H1 (cell line): Measurements from ENCODE around the gene VPS13C. TPM values are rescaled to one million over a fixed set of nuclear protein-coding genes. Genes with fewer than 3 reads are reported as not detected.
A peak's percentile ranks its signal among the peaks of the same experiment; 100 is the strongest.

Experiments used
- CTCF ChIA-PET: fragments of 300-600 bp; sonication (Branson Sonifier 250); formaldehyde crosslinking; loops from one replicate; lab custom pipeline; 2021; ENCODE audit not compliant: partially characterized antibody; lab: Charles Lee
- POLR2A ChIA-PET: fragments of 300-600 bp; sonication (Branson Sonifier 250); formaldehyde crosslinking; loops from one replicate; lab custom pipeline; 2021; ENCODE audit warnings: inconsistent platforms; ENCODE audit not compliant: partially characterized antibody; lab: Charles Lee
- DNase-seq, 2 experiments: peaks; one replicate each; pipeline versions ENCODE4 v3.0.0 to v3.0.0-alpha.2; 2010 to 2022; ENCODE audit warnings: low spot score in 2 of 2, low read depth in 1 of 2, mixed read lengths in 1 of 2
- FAIRE-seq: peaks from 2 replicates; lab custom pipeline; 2011; peaks lifted over from hg19 to GRCh38; lab: Jason Lieb, UNC
- H2AFZ ChIP-seq: 2 replicates; pipeline ENCODE4 v1.8.1; 2012; ENCODE audit warnings: low read length, inconsistent platforms
- H2AK5ac ChIP-seq: 2 replicates; pipeline ENCODE4 v1.6.1; 2013; ENCODE audit warnings: low read depth, low read length
- H2BK120ac ChIP-seq: replicated peaks from 2 replicates; pipeline ENCODE3; 2013; ENCODE audit warnings: low read depth, low read length, inconsistent platforms
- H2BK12ac ChIP-seq: 2 replicates; pipeline ENCODE4 v1.6.1; 2013; ENCODE audit warnings: low read depth, low read length
- H2BK15ac ChIP-seq: 2 replicates; pipeline ENCODE4 v1.6.1; 2013; ENCODE audit warnings: low read length
- H2BK20ac ChIP-seq: 2 replicates; pipeline ENCODE4 v1.6.1; 2013; ENCODE audit warnings: low read length
- H2BK5ac ChIP-seq: 2 replicates; pipeline ENCODE4 v1.6.1; 2013; ENCODE audit warnings: low read depth, low read length
- H3K14ac ChIP-seq: 2 replicates; pipeline ENCODE4 v1.6.1; 2013; ENCODE audit warnings: inconsistent platforms; ENCODE audit not compliant: insufficient read length
- H3K18ac ChIP-seq: 2 replicates; pipeline ENCODE4 v1.6.1; 2013; ENCODE audit warnings: low read length; ENCODE audit errors: extremely low read depth
- H3K23ac ChIP-seq: 2 replicates; pipeline ENCODE4 v1.6.1; 2013; ENCODE audit warnings: inconsistent platforms; ENCODE audit not compliant: insufficient read length
- H3K23me2 ChIP-seq: 2 replicates; pipeline ENCODE4 v1.6.1; 2013; ENCODE audit warnings: low read depth, low read length
- H3K27ac ChIP-seq: 2 replicates; pipeline ENCODE4 v1.6.1; 2011; ENCODE audit warnings: low read depth, low read length, inconsistent platforms
- H3K27me3 ChIP-seq, 4 experiments: replicated peaks in 1 of 4; 1 replicate in 1 of 4; 2 replicates in 3 of 4; pipeline versions ENCODE4 v1.6.1 to v1.8.1; 2011 to 2013; ENCODE audit warnings: low read length in 3 of 4, mild to moderate bottlenecking in 3 of 4, inconsistent platforms in 2 of 4, mixed read lengths in 2 of 4, moderate library complexity in 1 of 4; ENCODE audit not compliant: control insufficient read depth in 3 of 4, insufficient read depth in 3 of 4; ENCODE audit errors: extremely low read depth in 1 of 4
- H3K36me3 ChIP-seq, 4 experiments: 2 replicates each; pipeline versions ENCODE4 v1.6.1 to v1.8.1; 2011 to 2013; ENCODE audit warnings: mild to moderate bottlenecking in 4 of 4, low read length in 3 of 4, moderate library complexity in 2 of 4, control low read depth in 1 of 4, inconsistent platforms in 1 of 4; ENCODE audit not compliant: insufficient read depth in 4 of 4, control insufficient read depth in 2 of 4
- H3K4ac ChIP-seq: replicated peaks from 2 replicates; pipeline ENCODE3; 2013; ENCODE audit warnings: low read length, low read depth, mixed read lengths, inconsistent platforms; ENCODE audit not compliant: insufficient read length
- H3K4me1 ChIP-seq, 4 experiments: replicated peaks in 1 of 4; 1 replicate in 1 of 4; 2 replicates in 3 of 4; pipeline versions ENCODE4 v1.6.1 to v1.8.1; 2011 to 2013; ENCODE audit warnings: low read length in 3 of 4, inconsistent platforms in 2 of 4, mixed read lengths in 1 of 4; ENCODE audit not compliant: insufficient read depth in 4 of 4, control insufficient read depth in 3 of 4
- H3K4me2 ChIP-seq, 2 experiments: 2 replicates each; pipeline versions ENCODE4 v1.6.1 to v1.8.1; 2011 to 2013; ENCODE audit warnings: low read depth in 2 of 2, low read length in 2 of 2, control low read depth in 1 of 2, inconsistent platforms in 1 of 2, mild to moderate bottlenecking in 1 of 2; ENCODE audit not compliant: insufficient read depth in 1 of 2
- H3K4me3 ChIP-seq, 4 experiments: fragments of 200-600, 300-600 bp in 1 of 4; sonication (generic), shearing (Covaris generic), sonication (Bioruptor Twin) in 1 of 4; 2 replicates each; pipeline versions ENCODE4 v1.5.1 to v1.8.1; 2011 to 2016; ENCODE audit warnings: low read length in 4 of 4, low read depth in 3 of 4, control low read depth in 2 of 4, inconsistent platforms in 2 of 4, mild to moderate bottlenecking in 2 of 4, mixed read lengths in 1 of 4, moderate library complexity in 1 of 4; ENCODE audit not compliant: insufficient read depth in 2 of 4; ENCODE audit errors: extremely low read depth in 1 of 4
- H3K56ac ChIP-seq: replicated peaks from 2 replicates; pipeline ENCODE3; 2013; ENCODE audit warnings: low read depth, mild to moderate bottlenecking, mixed read lengths, low read length, inconsistent platforms; ENCODE audit not compliant: insufficient read length
- H3K79me1 ChIP-seq: 2 replicates; pipeline ENCODE4 v1.6.1; 2013; ENCODE audit warnings: low read depth, low read length, control low read depth
- H3K79me2 ChIP-seq, 2 experiments: 2 replicates each; pipeline versions ENCODE4 v1.6.1 to v1.8.1; 2012 to 2013; ENCODE audit warnings: low read length in 2 of 2, mild to moderate bottlenecking in 2 of 2, inconsistent platforms in 1 of 2; ENCODE audit not compliant: insufficient read depth in 2 of 2, control insufficient read depth in 1 of 2
- H3K9ac ChIP-seq, 4 experiments: replicated peaks in 1 of 4; 1 replicate in 1 of 4; 2 replicates in 3 of 4; pipeline versions ENCODE4 v1.6.1 to v1.8.1; 2011 to 2013; ENCODE audit warnings: low read depth in 3 of 4, low read length in 3 of 4, control low read depth in 2 of 4, mild to moderate bottlenecking in 2 of 4, moderate library complexity in 2 of 4, inconsistent platforms in 1 of 4; ENCODE audit errors: extremely low read depth in 1 of 4
- H3K9me3 ChIP-seq, 2 experiments: 2 replicates each; pipeline versions ENCODE4 v1.6.1 to v1.8.1; 2012 to 2013; ENCODE audit warnings: mild to moderate bottlenecking in 2 of 2, moderate library complexity in 2 of 2, control low read depth in 1 of 2, inconsistent platforms in 1 of 2, low read depth in 1 of 2, low read length in 1 of 2, mixed read lengths in 1 of 2; ENCODE audit not compliant: insufficient read depth in 2 of 2
- H4K20me1 ChIP-seq, 2 experiments: replicated peaks in 1 of 2; 2 replicates each; pipeline versions ENCODE3 to v1.8.1; 2011 to 2013; ENCODE audit warnings: inconsistent platforms in 2 of 2, low read length in 2 of 2, mild to moderate bottlenecking in 1 of 2; ENCODE audit not compliant: insufficient read depth in 2 of 2, control insufficient read depth in 1 of 2
- H4K5ac ChIP-seq: 2 replicates; pipeline ENCODE4 v1.6.1; 2013; ENCODE audit warnings: low read length, low read depth, mixed read lengths, inconsistent platforms; ENCODE audit not compliant: insufficient read length
- H4K8ac ChIP-seq: 2 replicates; pipeline ENCODE4 v1.8.0; 2013; ENCODE audit warnings: mild to moderate bottlenecking, moderate library complexity, low read length, inconsistent platforms; ENCODE audit not compliant: insufficient read depth; ENCODE audit errors: extremely low read depth
- H4K91ac ChIP-seq: replicated peaks from 2 replicates; pipeline ENCODE3; 2013; ENCODE audit warnings: low read length, mixed read lengths, inconsistent platforms; ENCODE audit not compliant: insufficient read length
- ATF3 ChIP-seq: IDR thresholded peaks from 2 replicates; pipeline ENCODE4 v1.6.1; 2011; ENCODE audit warnings: low read depth, mild to moderate bottlenecking, low read length; ENCODE audit not compliant: insufficient read depth
- CEBPB ChIP-seq: IDR thresholded peaks from 2 replicates; pipeline ENCODE4 v1.6.1; 2012; ENCODE audit warnings: low read depth, low read length
- CTCF ChIP-seq, 3 experiments: IDR thresholded peaks; 1 replicate in 2 of 3; 2 replicates in 1 of 3; pipeline versions ENCODE4 v1.5.1 to v1.6.1; 2011; ENCODE audit warnings: low read length in 3 of 3, mild to moderate bottlenecking in 3 of 3, inconsistent platforms in 2 of 3, low read depth in 1 of 3, moderate library complexity in 1 of 3; ENCODE audit not compliant: insufficient read depth in 1 of 3; ENCODE audit errors: control extremely low read depth in 1 of 3
- JUND ChIP-seq: IDR thresholded peaks from 2 replicates; pipeline ENCODE4 v1.6.1; 2011; ENCODE audit warnings: mild to moderate bottlenecking, improper control_type of control experiment, low read length
- MAX ChIP-seq: IDR thresholded peaks from 2 replicates; pipeline ENCODE4 v1.6.1; 2012; ENCODE audit warnings: inconsistent platforms
- RNF2 ChIP-seq: fragments of 200-900, 300-1000 bp; sonication (generic); IDR thresholded peaks from 2 replicates; pipeline ENCODE4 v1.7.1; 2016; ENCODE audit warnings: borderline replicate concordance, low read depth, mild to moderate bottlenecking, antibody characterized with exemption, low read length; ENCODE audit not compliant: poor library complexity, severe bottlenecking; ENCODE audit errors: missing control alignments
- SP1 ChIP-seq: IDR thresholded peaks from 2 replicates; pipeline ENCODE4 v1.6.1; 2011; ENCODE audit warnings: low read depth, low read length
- SP4 ChIP-seq: IDR thresholded peaks from 2 replicates; pipeline ENCODE4 v1.6.1; 2012; ENCODE audit warnings: low read length, inconsistent platforms
- WGBS, 2 experiments: shearing (Covaris generic) in 1 of 2; methylation state at CpG; one replicate each; pipeline versions ENCODE4 v1.1.6 to v1.1.7; 2013 to 2015; ENCODE audit warnings: low lambda C conversion rate in 2 of 2, mixed read lengths in 2 of 2, inconsistent platforms in 1 of 2, low coverage in 1 of 2, missing lambda C conversion rate in 1 of 2; ENCODE audit not compliant: insufficient replicate concordance in 2 of 2, insufficient coverage in 1 of 2, insufficient read length in 1 of 2; ENCODE audit errors: extremely low coverage in 1 of 2, missing lambda C conversion rate in 1 of 2; 5-methylcytosine and 5-hydroxymethylcytosine counted together
- polyA plus RNA-seq, 7 experiments: library from polyadenylated mRNA; depleted of rRNA in 3 of 7; stranded (reverse) in 5 of 7; unstranded in 2 of 7; fragments of >200 nt in 5 of 7; fragments of 200-250 nt in 2 of 7; gene quantifications; 1 replicate in 5 of 7; 2 replicates in 1 of 7; 4 replicates in 1 of 7; pipeline versions ENCODE4 v1.2.1 to v1.2.3, GENCODE V29; 2011 to 2013; ENCODE audit warnings: missing spikeins in 2 of 7, mixed read lengths in 2 of 7
- total RNA-seq: library from RNA; stranded (reverse); fragmentation: NEBNext Ultra II Directional; extraction: Animal tissue kit (Norgen Biotek cat#: 25700); gene quantifications from 2 replicates; pipeline ENCODE4 v1.2.1, GENCODE V29; 2021

Gene VPS13C
- total and polyA plus RNA-seq, 2 of the 8 experiments (the other 6 are each of a cell fraction or from before 2014, with no cell fraction given): 4.8 to 18.8 TPM

- peaks cover 15 to 45% (median 35%) of the 10 kb centered on the region in 4 experiments for H3K27me3 ChIP-seq
- H3K23ac ChIP-seq: no peak overlapping the region
- H2BK20ac ChIP-seq: no peak overlapping the region
- no peaks in the 10 kb centered on the region for H3K79me1 ChIP-seq
- DNase-seq (peak in 1 of 2 experiments; percentile 70), FAIRE-seq (no peak)
- H3K36me3 ChIP-seq: no peaks in the 10 kb centered on the region
- H4K20me1 ChIP-seq: peaks cover 0 to 5% of the 10 kb centered on the region in 2 experiments
- peak overlapping the region; percentile 7 to 48 (median 18); a peak in 7 of 8 replicates for H3K4me3 ChIP-seq
- H3K14ac ChIP-seq: no peak overlapping the region
- no peak overlapping the region for H4K5ac ChIP-seq
- H3K18ac ChIP-seq: 0 out of 2 replicates have a peak overlapping the region, but pooled peaks have one; percentile 2
- H3K79me2 ChIP-seq: no peaks in the 10 kb centered on the region
- H3K56ac ChIP-seq: no peak overlapping the region
- ChIA-PET POLR2A (interaction anchor here (1.0 kb wide), 1 partner anchor 8 kb away, joined by 3 read pairs; no protein-coding TSS in a partner anchor), CTCF (interaction anchor here (0.6 to 1.5 kb wide), 6 partner anchors 70 to 277 kb away, joined by 3 to 5 read pairs (median 3); no protein-coding TSS in a partner anchor)
- peaks cover 3 to 7% (median 6%) of the 10 kb centered on the region in 4 experiments; a peak in 4 of 7 replicates for H3K4me1 ChIP-seq
- H3K4ac ChIP-seq: no peak overlapping the region
- H3K9me3 ChIP-seq: no peaks in the 10 kb centered on the region
- no peak overlapping the region for H2BK120ac ChIP-seq
- no peak overlapping the region for H4K91ac ChIP-seq
- H2AFZ ChIP-seq: no peak overlapping the region
- H4K8ac ChIP-seq: no peak overlapping the region; the same call in 1 of the 2 replicates
- no peak overlapping the region for H3K9ac ChIP-seq
- H2BK5ac ChIP-seq: no peak overlapping the region
- H2BK12ac ChIP-seq: no peak overlapping the region
- no peak overlapping the region for H2BK15ac ChIP-seq
- peak overlapping the region; percentile 62 to 70 for H3K4me2 ChIP-seq
- H3K27ac ChIP-seq: no peak overlapping the region
- H2AK5ac ChIP-seq: no peak overlapping the region
- H3K23me2 ChIP-seq: peaks cover 9% of the 10 kb centered on the region; the same call in 1 of the 2 replicates
- 6% methylated on average over 18 of the region's 62 CpGs; no CpG with 5 or more reads in 1 of the 2 experiments for WGBS, 2 experiments
- no peak for TF ChIP-seq JUND
- no peak for TF ChIP-seq SP4
- TF ChIP-seq SP1: no peak
- TF ChIP-seq CTCF (IDR thresholded peaks at IDR 0.05; ENCODE audit: control extremely low read depth in 1 of 3, insufficient read depth in 1 of 3, low read depth in 1 of 3, low read length in 3 of 3): peak in 2 of 3 experiments; percentile 1 to 3; a peak in 2 of 4 replicates
- TF ChIP-seq ATF3: no peak
- peak; percentile 74 for TF ChIP-seq MAX
- TF ChIP-seq CEBPB: no peak
- TF ChIP-seq RNF2: peak; percentile 35
These were observed 7.3 kb upstream of the VPS13C start for GRCh38 chr15:62067448-62068044.
